Limb (tissue), 2 donors: ENCODE results near the gene ANKRD66.
"Not testable (repeated sequence)": the region's sequence is repeated elsewhere in the genome, so short reads cannot be mapped to it uniquely, and the experiment has no call there.

Source experiments
- DNase-seq, 2 donors: peaks; one replicate each; pipeline ENCODE4 v3.0.0-alpha.2; 2016; ENCODE audit errors: extremely low spot score in 2 of 2

The ANKRD66 gene

GRCh38 chr6:46751658-46752057 is 4.9 kb downstream of the ANKRD66 start:
- DNase-seq, result no peak

- no peak for DNase-seq
Observed at GRCh38 chr6:46755865-46756264, 9.1 kb downstream of the ANKRD66 start.

- DNase-seq, result no peak
Observed at GRCh38 chr6:46756469-46757213, 9.9 kb downstream of the ANKRD66 start.

- DNase-seq, result no peak
Observed at GRCh38 chr6:46757214-46757596, 10.5 kb downstream of the ANKRD66 start.

- DNase-seq, result no peak
Observed at GRCh38 chr6:46758960-46759753, 12.4 kb downstream of the ANKRD66 start.

- DNase-seq, result no peak
Observed at GRCh38 chr6:46760925-46761324, 14.2 kb downstream of the ANKRD66 start.

GRCh38 chr6:46763466-46763865 is 16.7 kb downstream of the ANKRD66 start:
- no peak for DNase-seq

- not testable (repeated sequence) for DNase-seq
Observed at GRCh38 chr6:46764280-46764679, 17.5 kb downstream of the ANKRD66 start.

GRCh38 chr6:46764961-46765360 is 18.2 kb downstream of the ANKRD66 start:
- no peak for DNase-seq

GRCh38 chr6:46772016-46772415 is 25.3 kb downstream of the ANKRD66 start:
- no peak for DNase-seq

- DNase-seq, result no peak
Observed at GRCh38 chr6:46772762-46773161, 26.0 kb downstream of the ANKRD66 start.

- no peak for DNase-seq
Observed at GRCh38 chr6:46773201-46773855, 26.6 kb downstream of the ANKRD66 start.

GRCh38 chr6:46774736-46775135 is 28.0 kb downstream of the ANKRD66 start:
- DNase-seq, result not testable (repeated sequence)

GRCh38 chr6:46776070-46776712 is 29.5 kb downstream of the ANKRD66 start:
- DNase-seq, result no peak

GRCh38 chr6:46777476-46778346 is 31.0 kb downstream of the ANKRD66 start:
- no peak for DNase-seq

- DNase-seq, result peak; percentile 45 to 78
Observed at GRCh38 chr6:46781478-46782378, 35.0 kb downstream of the ANKRD66 start.

- no peak for DNase-seq
Observed at GRCh38 chr6:46784535-46784934, 37.8 kb downstream of the ANKRD66 start.

GRCh38 chr6:46787871-46788540 is 41.3 kb downstream of the ANKRD66 start:
- no peak for DNase-seq

GRCh38 chr6:46788791-46789190 is 42.1 kb downstream of the ANKRD66 start:
- no peak for DNase-seq
